A549 (cell line): Measurements from ENCODE around the gene FOXN4. TPM values are rescaled to one million over a fixed set of nuclear protein-coding genes. Genes with fewer than 3 reads are reported as not detected.
A peak's percentile ranks its signal among the peaks of the same experiment; 100 is the strongest.

Source experiments
- ATAC-seq, 2 experiments: fragments of 200-7000 bp in 1 of 2; fragments of >200 bp in 1 of 2; cut with Nextera tagmentation in 1 of 2; cut with Tn5 transposase in 1 of 2; 3 replicates each; pipeline versions ENCODE4 v1.8.0 to v1.9.1; 2018 to 2020; ENCODE audit warnings: mild to moderate bottlenecking in 1 of 2, moderate library complexity in 1 of 2
- CTCF ChIA-PET: fragments of 300-600 bp; sonication (Branson Sonifier 250); formaldehyde crosslinking; extraction: SDS; loops from one replicate; lab custom pipeline; 2021; ENCODE audit warnings: antibody characterized with exemption, inconsistent platforms; lab: Yijun Ruan, JAX
- POLR2A ChIA-PET: fragments of 350-600 bp; formaldehyde crosslinking; extraction: SDS; loops from one replicate; lab custom pipeline; 2021; ENCODE audit warnings: antibody characterized with exemption, inconsistent platforms; lab: Yijun Ruan, JAX
- DNase-seq, 2 experiments: peaks; one replicate each; pipeline versions ENCODE4 v3.0.0 to v3.0.0-alpha.2; 2011 to 2016; ENCODE audit warnings: low read depth in 1 of 2, low spot score in 1 of 2
- FAIRE-seq: peaks from 2 replicates; lab custom pipeline; 2011; peaks lifted over from hg19 to GRCh38; lab: Jason Lieb, UNC
- H3K27ac ChIP-seq, 2 experiments: fragments of >200 bp; sonication (Bioruptor Twin); formaldehyde crosslinking; 3 replicates each; pipeline ENCODE4 v1.5.1; 2016 to 2017
- H3K4me1 ChIP-seq: fragments of >200 bp; sonication (Bioruptor Twin); formaldehyde crosslinking; 3 replicates; pipeline ENCODE4 v1.6.1; 2016
- H3K4me2 ChIP-seq: fragments of >200 bp; sonication (Bioruptor Twin); formaldehyde crosslinking; 3 replicates; pipeline ENCODE4 v1.6.1; 2016
- H3K4me3 ChIP-seq: fragments of >200 bp; sonication (Bioruptor Twin); formaldehyde crosslinking; 3 replicates; pipeline ENCODE4 v1.5.1; 2016
- H3K9me3 ChIP-seq: fragments of >200 bp; sonication (Bioruptor Twin); formaldehyde crosslinking; 3 replicates; pipeline ENCODE4 v1.6.1; 2016
- BHLHE40 ChIP-seq: IDR thresholded peaks from 2 replicates; pipeline ENCODE4 v1.6.1; 2012; ENCODE audit warnings: low read depth, low read length, inconsistent platforms
- CBX2 ChIP-seq: fragments of 200-600 bp; sonication (generic); IDR thresholded peaks from 2 replicates; pipeline ENCODE4 v1.6.1; 2016; ENCODE audit warnings: low read depth, mild to moderate bottlenecking, borderline replicate concordance
- CHD2 ChIP-seq: fragments of 150-350 bp; IDR thresholded peaks from 2 replicates; pipeline ENCODE4 v1.6.1; 2014; ENCODE audit warnings: low read length; ENCODE audit not compliant: partially characterized antibody
- ELK1 ChIP-seq: fragments of 150-350 bp; IDR thresholded peaks from 2 replicates; pipeline ENCODE4 v1.6.1; 2014; ENCODE audit warnings: low read depth, mild to moderate bottlenecking, low read length
- ESRRA ChIP-seq: fragments of 150-350 bp; IDR thresholded peaks from 2 replicates; pipeline ENCODE4 v1.6.1; 2014; ENCODE audit warnings: mild to moderate bottlenecking, low read length, borderline replicate concordance
- FOSL2 ChIP-seq, 2 experiments: fragments of 450-650 bp in 1 of 2; fragments of >200 bp in 1 of 2; sonication (Bioruptor Twin) in 1 of 2; formaldehyde crosslinking; IDR thresholded peaks; 2 replicates each; pipeline versions ENCODE4 v1.5.0 to v1.6.1; 2016 to 2020; ENCODE audit warnings: mild to moderate bottlenecking in 1 of 2, moderate library complexity in 1 of 2
- HDAC2 ChIP-seq: fragments of 200-600 bp; sonication (generic); IDR thresholded peaks from 2 replicates; pipeline ENCODE4 v1.6.1; 2016
- JUNB ChIP-seq: fragments of >200 bp; sonication (Bioruptor Twin); formaldehyde crosslinking; IDR thresholded peaks from 2 replicates; pipeline ENCODE4 v1.6.1; 2016
- KDM1A ChIP-seq: fragments of 200-600 bp; sonication (generic); IDR thresholded peaks from 2 replicates; pipeline ENCODE4 v1.6.1; 2016; ENCODE audit warnings: low read depth, mild to moderate bottlenecking
- MAX ChIP-seq: IDR thresholded peaks from 2 replicates; pipeline ENCODE4 v1.6.1; 2012
- PHF8 ChIP-seq: fragments of 200-600 bp; sonication (generic); IDR thresholded peaks from 2 replicates; pipeline ENCODE4 v1.6.1; 2016; ENCODE audit warnings: low read depth, mild to moderate bottlenecking, antibody characterized with exemption, moderate library complexity, borderline replicate concordance
- RAD21 ChIP-seq, 2 experiments: fragments of >200 bp in 1 of 2; sonication (Bioruptor Twin) in 1 of 2; formaldehyde crosslinking in 1 of 2; IDR thresholded peaks in 1 of 2; conservative IDR thresholded peaks in 1 of 2; 2 replicates in 1 of 2; 3 replicates in 1 of 2; pipeline ENCODE4 v1.6.1; 2012 to 2018; ENCODE audit warnings: inconsistent platforms in 1 of 2
- RCOR1 ChIP-seq: fragments of 150-350 bp; IDR thresholded peaks from 2 replicates; pipeline ENCODE4 v1.6.1; 2014; ENCODE audit warnings: antibody characterized with exemption, low read length, low read depth
- RFX5 ChIP-seq: fragments of 450-650 bp; IDR thresholded peaks from 2 replicates; pipeline ENCODE4 v1.7.1; 2014; ENCODE audit warnings: antibody characterized with exemption, mild to moderate bottlenecking, moderate library complexity
- RNF2 ChIP-seq: fragments of 200-600 bp; sonication (generic); IDR thresholded peaks from 2 replicates; pipeline ENCODE4 v1.6.1; 2016; ENCODE audit warnings: low read depth, mild to moderate bottlenecking, antibody characterized with exemption, moderate library complexity, borderline replicate concordance
- SREBF2 ChIP-seq: fragments of 450-650 bp; IDR thresholded peaks from 2 replicates; pipeline ENCODE4 v1.6.1; 2014; ENCODE audit warnings: mild to moderate bottlenecking, moderate library complexity
- TFCP2L1 ChIP-seq: fragments of 250-450 bp; sonication (Bioruptor Pico); IDR thresholded peaks from 2 replicates; pipeline ENCODE4 v1.5.0; 2021; ENCODE audit warnings: mild to moderate bottlenecking
- TP53 ChIP-seq: fragments of 250-450 bp; sonication (Bioruptor Pico); IDR thresholded peaks from 2 replicates; pipeline ENCODE4 v1.5.0; 2021; ENCODE audit warnings: mild to moderate bottlenecking, moderate library complexity
- USF2 ChIP-seq: fragments of 450-650 bp; IDR thresholded peaks from 2 replicates; pipeline ENCODE4 v1.6.1; 2014; ENCODE audit warnings: antibody characterized with exemption
- ZFP36 ChIP-seq: fragments of 450-650 bp; IDR thresholded peaks from 2 replicates; pipeline ENCODE4 v1.6.1; 2014; ENCODE audit warnings: borderline replicate concordance; ENCODE audit not compliant: partially characterized antibody
- whole genome bisulfite sequencing: methylation state at CpG from one replicate; pipeline ENCODE4 v1.1.6; 2017; ENCODE audit errors: missing lambda C conversion rate; 5-methylcytosine and 5-hydroxymethylcytosine counted together
- polyA plus RNA-seq, 4 experiments: library from polyadenylated mRNA; depleted of rRNA in 3 of 4; stranded (reverse); fragments of >200 nt; fragmentation: RNase III in 1 of 4; extraction: RNeasy Plus Mini Kit Qiagen cat#74134 plus additional on column Dnase treatment in 1 of 4; gene quantifications; 2 replicates in 3 of 4; 3 replicates in 1 of 4; pipeline ENCODE4 v1.2.3, GENCODE V29; 2011 to 2017

FOXN4 gene
- polyA plus RNA-seq, 2 of the 4 experiments (the other 2 are of a cell fraction), result 0.05 TPM; not detected in 1

GRCh38 chr12:109247831-109248654 lies 61.0 kb downstream of the FOXN4 start:
- Histone ChIP-seq H3K4me2 (peak overlapping the region; percentile 55), H3K4me1 (peaks cover 15% of the 10 kb centered on the region), H3K9me3 (peaks cover 2% of the 10 kb centered on the region; the same call in 1 of the 3 replicates), H3K4me3 (no peak overlapping the region), H3K27ac (peak overlapping the region; percentile 7 to 44; a peak in 3 of 6 replicates)
- no peak for TF ChIP-seq CBX2
- no peak for TF ChIP-seq KDM1A
- TF ChIP-seq RNF2, result no peak
- TF ChIP-seq ZFP36, result no peak
- no peak for TF ChIP-seq TFCP2L1
- no peak for TF ChIP-seq BHLHE40
- no peak for TF ChIP-seq CHD2
- no peak for TF ChIP-seq TP53 (CRISPR knock-in tag)
- DNase-seq (peak in 1 of 2 experiments; percentile 49), ATAC-seq (peak; percentile 43 to 70; a peak in 5 of 6 replicates), FAIRE-seq (peak; percentile 32)
- ChIA-PET POLR2A (no interaction called here), CTCF (interaction anchor here (0.8 to 1.8 kb wide), 7 partner anchors 16 to 145 kb away, joined by 3 to 11 read pairs (median 3); no protein-coding TSS in a partner anchor)
- WGBS, result 46% methylated on average over 9 of the region's 9 CpGs

- WGBS, result 87% methylated on average over 15 of the region's 15 CpGs
- CTCF ChIA-PET, result interaction anchor here (1.0 kb wide), 1 partner anchor 14 kb away, joined by 3 read pairs; no protein-coding TSS in a partner anchor
- no peak for TF ChIP-seq FOSL2 (IDR thresholded peaks at IDR 0.05)
- TF ChIP-seq FOSL2 (CRISPR knock-in tag; IDR thresholded peaks at IDR 0.05), result no peak
- no peak for TF ChIP-seq RFX5
- TF ChIP-seq JUNB, result no peak
- TF ChIP-seq MAX, result no peak
- TF ChIP-seq PHF8, result no peak
- TF ChIP-seq ELK1, result no peak
Measured at GRCh38 chr12:109246221-109246620, 62.9 kb downstream of the FOXN4 start.

GRCh38 chr12:109244073-109244472 lies 65.0 kb downstream of the FOXN4 start:
- POLR2A ChIA-PET, result no interaction called here
- ATAC-seq, result no peak
- TF ChIP-seq ESRRA (no peak), RCOR1 (no peak), USF2 (no peak), RAD21 (conservative IDR thresholded peaks at IDR 0.05 in 1 of 2, IDR thresholded peaks at IDR 0.05 in 1 of 2) (no peak), RNF2 (no peak), HDAC2 (no peak), KDM1A (no peak), SREBF2 (no peak)
- TF ChIP-seq, all 56 proteins: peak for 0
- WGBS, result 84% methylated on average over 5 of the region's 5 CpGs
- H3K4me2 ChIP-seq, result no peak overlapping the region
- H3K4me3 ChIP-seq, result no peak overlapping the region
- DNase-seq (no peak), FAIRE-seq (no peak)
- no peak overlapping the region for H3K27ac ChIP-seq
- H3K9me3 ChIP-seq, result no peaks in the 10 kb centered on the region
- peaks cover 15% of the 10 kb centered on the region for H3K4me1 ChIP-seq
- CTCF ChIA-PET, result interaction anchor here (0.6 to 2.5 kb wide), 5 partner anchors 20 to 150 kb away, joined by 3 to 10 read pairs (median 3); no protein-coding TSS in a partner anchor

More at GRCh38 chr12:109246221-109246620, 62.9 kb downstream of the FOXN4 start:
- no peak overlapping the region for H3K27ac ChIP-seq
- ATAC-seq, result no peak
- H3K4me3 ChIP-seq, result no peak overlapping the region
- POLR2A ChIA-PET, result no interaction called here
- DNase-seq, result no peak
- peaks cover 15% of the 10 kb centered on the region for H3K4me1 ChIP-seq
- no peaks in the 10 kb centered on the region for H3K9me3 ChIP-seq
- FAIRE-seq, result no peak
- H3K4me2 ChIP-seq, result no peak overlapping the region
